ENCODE data around the gene HOXB6. TPM values are rescaled to one million over a fixed set of nuclear protein-coding genes. Genes with fewer than 3 reads are reported as not detected.
A peak's percentile ranks its signal among the peaks of the same experiment; 100 is the strongest.

Gene HOXB6
- total RNA-seq, 1 experiment from 2014 or later, result 64.8 TPM

DNA sequence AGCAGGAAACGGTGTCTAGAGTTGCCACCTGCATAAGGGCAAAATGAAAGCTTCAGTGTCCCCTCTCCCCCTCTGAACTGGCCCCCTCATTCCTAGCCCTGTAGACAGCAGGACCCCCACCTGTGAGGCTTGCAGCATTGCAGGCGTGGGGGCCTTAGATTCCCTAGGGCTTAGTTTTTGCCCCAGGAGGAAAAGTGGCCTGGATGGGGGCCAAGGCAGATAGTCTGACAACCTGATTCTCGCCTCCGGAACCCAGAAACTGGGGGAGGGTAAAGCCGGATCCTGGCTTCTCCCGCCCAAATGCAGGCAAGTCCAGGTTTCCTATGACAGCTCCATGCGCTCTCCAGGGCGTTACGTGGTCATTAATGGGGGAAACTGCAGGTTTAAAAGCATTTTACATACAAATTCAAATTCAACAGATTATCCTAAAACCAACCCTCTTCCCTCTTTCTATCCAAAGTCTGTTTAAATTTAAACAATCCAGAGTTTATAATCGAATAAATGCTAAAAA lies 678 bp upstream of the HOXB6 start:
- DNase-seq (ENCODE audit: low read depth, low spot score) (no peak), ATAC-seq (peak; percentile 10; the same call in 1 of the 2 replicates)
- no peak for TF ChIP-seq CEBPB (IDR thresholded peaks at IDR 0.05; ENCODE audit: low read depth)
- TF ChIP-seq JUND (IDR thresholded peaks at IDR 0.05), result no peak
- TF ChIP-seq ELF1 (IDR thresholded peaks at IDR 0.05; ENCODE audit: borderline replicate concordance, low read depth), result no peak
- TF ChIP-seq, protein P1, sequence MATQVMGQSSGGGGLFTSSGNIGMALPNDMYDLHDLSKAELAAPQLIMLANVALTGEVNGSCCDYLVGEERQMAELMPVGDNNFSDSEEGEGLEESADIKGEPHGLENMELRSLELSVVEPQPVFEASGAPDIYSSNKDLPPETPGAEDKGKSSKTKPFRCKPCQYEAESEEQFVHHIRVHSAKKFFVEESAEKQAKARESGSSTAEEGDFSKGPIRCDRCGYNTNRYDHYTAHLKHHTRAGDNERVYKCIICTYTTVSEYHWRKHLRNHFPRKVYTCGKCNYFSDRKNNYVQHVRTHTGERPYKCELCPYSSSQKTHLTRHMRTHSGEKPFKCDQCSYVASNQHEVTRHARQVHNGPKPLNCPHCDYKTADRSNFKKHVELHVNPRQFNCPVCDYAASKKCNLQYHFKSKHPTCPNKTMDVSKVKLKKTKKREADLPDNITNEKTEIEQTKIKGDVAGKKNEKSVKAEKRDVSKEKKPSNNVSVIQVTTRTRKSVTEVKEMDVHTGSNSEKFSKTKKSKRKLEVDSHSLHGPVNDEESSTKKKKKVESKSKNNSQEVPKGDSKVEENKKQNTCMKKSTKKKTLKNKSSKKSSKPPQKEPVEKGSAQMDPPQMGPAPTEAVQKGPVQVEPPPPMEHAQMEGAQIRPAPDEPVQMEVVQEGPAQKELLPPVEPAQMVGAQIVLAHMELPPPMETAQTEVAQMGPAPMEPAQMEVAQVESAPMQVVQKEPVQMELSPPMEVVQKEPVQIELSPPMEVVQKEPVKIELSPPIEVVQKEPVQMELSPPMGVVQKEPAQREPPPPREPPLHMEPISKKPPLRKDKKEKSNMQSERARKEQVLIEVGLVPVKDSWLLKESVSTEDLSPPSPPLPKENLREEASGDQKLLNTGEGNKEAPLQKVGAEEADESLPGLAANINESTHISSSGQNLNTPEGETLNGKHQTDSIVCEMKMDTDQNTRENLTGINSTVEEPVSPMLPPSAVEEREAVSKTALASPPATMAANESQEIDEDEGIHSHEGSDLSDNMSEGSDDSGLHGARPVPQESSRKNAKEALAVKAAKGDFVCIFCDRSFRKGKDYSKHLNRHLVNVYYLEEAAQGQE (IDR thresholded peaks at IDR 0.05; ENCODE audit: low read depth), result no peak
- no peak for TF ChIP-seq ZNF274 (IDR thresholded peaks at IDR 0.05; ENCODE audit: low read depth, low read length)
- TF ChIP-seq EZH2phosphoT487 (IDR thresholded peaks at IDR 0.05; ENCODE audit: borderline replicate concordance), result no peak
- no peak for TF ChIP-seq ZBTB33 (IDR thresholded peaks at IDR 0.05; ENCODE audit: extremely low read depth, insufficient replicate concordance, low read length)
- no peak for TF ChIP-seq POLR2AphosphoS5 (IDR thresholded peaks at IDR 0.05; ENCODE audit: low read depth, low read length)
- Histone ChIP-seq H4K20me1 (ENCODE audit: insufficient read depth) (peaks cover 4% of the 10 kb centered on the region; the same call in 1 of the 2 replicates), H3K36me3 (ENCODE audit: control insufficient read depth in 1 of 2, insufficient read depth in 2 of 2, low read length in 2 of 2) (peaks cover 0 to 3% of the 10 kb centered on the region in 2 experiments; a peak in 1 of 4 replicates), H3K9ac (ENCODE audit: low read length) (peak overlapping the region; percentile 83), H3K9me2 (ENCODE audit: insufficient read depth) (no peaks in the 10 kb centered on the region), H3K27me3 (ENCODE audit: insufficient read depth, low read length) (no peaks in the 10 kb centered on the region), H2AFZ (ENCODE audit: low read depth, low read length, poor library complexity, severe bottlenecking) (peak overlapping the region; percentile 86), H3K4me2 (ENCODE audit: low read length) (peak overlapping the region; percentile 82), H3K79me2 (ENCODE audit: insufficient read depth, low read length) (peaks cover 75% of the 10 kb centered on the region), H3K4me3 (replicated peaks in 1 of 2; ENCODE audit: low read depth in 1 of 2, low read length in 2 of 2) (peak overlapping the region; percentile 78 to 87), H3K4me1 (ENCODE audit: control insufficient read depth in 1 of 2, insufficient read depth in 2 of 2, low read length in 2 of 2) (peaks cover 39 to 64% of the 10 kb centered on the region in 2 experiments), H3K9me3 (ENCODE audit: control insufficient read depth in 1 of 2, insufficient read depth in 1 of 2, low read depth in 1 of 2, low read length in 2 of 2) (no peaks in the 10 kb centered on the region), H3K27ac (ENCODE audit: low read depth, low read length) (peak overlapping the region; percentile 94)
- RAD21 ChIA-PET (ENCODE audit: low non-redundant PET in 1 of 2, low total read pairs in 2 of 2, uncharacterized antibody in 2 of 2, unreplicated experiment in 2 of 2), result interaction anchor here in 1 of 2 experiments (0.7 kb wide), 1 partner anchor 13 kb away, joined by 3 read pairs; no protein-coding TSS in a partner anchor
- no TSS peak for BruUV-seq (replicated peaks)
- intact Hi-C loops (cut with micrococcal nuclease), result no loop called here
- CTCF ChIA-PET, result no interaction called here
- POLR2A ChIA-PET, result interaction anchor here (1.3 to 1.6 kb wide), 2 partner anchors 9 to 557 kb away, joined by 3 to 4 read pairs; partner anchors contain the start of gene NFE2L1
